GM18873 (cell line): ENCODE data around the gene ARHGAP19.
A peak's percentile ranks its signal among the peaks of the same experiment; 100 is the strongest.

Experiments used
- ATAC-seq: cut with Tn5 transposase; IDR thresholded peaks from one replicate; pipeline ENCODE4 v1.9.1; 2021; ENCODE audit warnings: mild to moderate bottlenecking, moderate library complexity, moderate number of reproducible peaks; ENCODE audit not compliant: unreplicated experiment, low FRiP score

Gene ARHGAP19

GRCh38 chr10:97323501-97323900 is 31.1 kb upstream of the ARHGAP19 start:
- ATAC-seq: no peak

DNA sequence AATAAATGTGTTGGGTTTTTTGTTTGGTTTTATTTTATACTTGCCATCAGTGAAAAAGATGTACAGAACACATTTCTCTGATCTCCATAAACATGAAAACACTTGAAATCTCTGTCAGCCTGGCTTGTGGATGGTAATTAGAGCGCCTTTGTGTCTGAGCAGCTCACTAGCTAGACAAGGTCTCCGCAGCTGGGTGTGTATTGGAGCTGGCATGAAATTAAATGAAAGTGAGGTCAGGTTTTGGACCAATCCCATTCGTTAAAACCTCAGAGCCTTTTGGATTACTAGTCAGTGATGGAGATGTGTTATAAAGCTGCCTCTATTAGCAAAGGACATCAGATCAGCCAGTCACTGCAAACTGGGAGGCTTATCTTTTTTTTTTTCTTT is 29.4 kb upstream of the ARHGAP19 start:
- no peak for ATAC-seq

DNA sequence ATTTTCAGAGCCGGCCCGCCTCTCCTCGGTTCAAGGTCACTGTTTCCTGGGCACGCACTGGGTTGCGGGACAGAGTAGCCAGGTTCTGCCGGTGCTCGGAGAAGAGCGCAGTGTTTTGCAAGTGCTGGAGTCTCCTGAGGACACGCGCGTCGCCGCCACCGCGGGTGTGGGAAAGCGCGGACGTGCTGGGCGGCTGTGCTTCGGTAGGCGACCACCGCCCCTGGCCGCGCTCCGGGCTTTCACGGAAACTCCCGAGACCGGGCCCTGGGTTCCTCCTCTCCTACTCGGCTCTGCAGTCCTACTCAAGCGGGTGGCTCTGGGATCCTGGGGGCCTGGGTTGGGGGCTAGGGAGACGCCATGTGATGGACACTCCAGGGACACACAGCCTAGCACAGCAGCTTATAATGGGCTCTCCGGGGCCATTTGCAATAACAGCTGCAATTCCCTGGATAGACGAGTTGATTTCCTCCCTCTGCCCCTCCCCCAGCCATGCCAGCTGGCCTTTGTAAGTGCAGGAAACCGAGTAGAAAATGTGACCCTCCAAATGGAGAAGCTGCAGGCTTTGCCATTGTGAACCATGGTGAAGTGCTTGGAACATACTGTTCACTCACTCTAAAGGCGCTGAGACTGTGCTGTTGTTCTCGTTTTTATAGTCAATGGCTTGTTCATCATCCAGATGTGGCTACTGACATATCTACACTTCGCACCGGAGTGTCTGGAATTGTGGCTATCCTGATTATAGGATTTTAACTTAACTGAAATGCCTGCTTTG is 28.8 kb upstream of the ARHGAP19 start:
- no peak for ATAC-seq

GRCh38 chr10:97320480-97321031 is 28.1 kb upstream of the ARHGAP19 start:
- ATAC-seq: no peak

DNA sequence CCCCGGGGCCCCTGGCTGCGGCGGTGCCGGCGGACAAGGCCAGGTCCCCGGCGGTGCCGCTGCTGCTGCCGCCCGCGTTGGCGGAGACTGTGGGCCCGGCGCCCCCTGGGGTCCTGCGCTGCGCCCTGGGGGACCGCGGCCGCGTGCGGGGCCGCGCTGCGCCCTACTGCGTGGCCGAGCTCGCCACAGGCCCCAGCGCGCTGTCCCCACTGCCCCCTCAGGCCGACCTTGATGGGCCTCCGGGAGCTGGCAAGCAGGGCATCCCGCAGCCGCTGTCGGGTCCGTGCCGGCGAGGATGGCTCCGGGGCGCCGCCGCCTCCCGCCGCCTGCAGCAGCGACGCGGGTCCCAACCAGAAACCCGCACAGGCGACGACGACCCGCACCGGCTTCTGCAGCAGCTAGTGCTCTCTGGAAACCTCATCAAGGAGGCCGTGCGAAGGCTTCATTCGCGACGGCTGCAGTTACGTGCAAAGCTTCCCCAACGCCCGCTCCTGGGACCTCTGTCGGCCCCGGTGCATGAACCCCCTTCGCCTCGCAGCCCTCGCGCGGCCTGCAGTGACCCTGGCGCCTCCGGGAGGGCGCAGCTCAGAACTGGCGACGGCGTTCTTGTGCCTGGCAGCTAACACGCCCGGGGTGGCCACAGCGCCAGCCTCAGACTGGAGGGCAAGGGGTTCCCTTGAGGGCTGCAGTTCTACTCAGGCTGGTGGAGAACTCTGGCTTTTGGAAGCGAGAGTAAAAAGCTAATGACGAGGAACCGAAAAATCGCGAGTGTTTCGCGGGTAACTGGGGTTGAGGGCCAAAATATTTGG is 27.4 kb upstream of the ARHGAP19 start:
- peak; percentile 14 for ATAC-seq

- ATAC-seq: peak; percentile 70
Measured at GRCh38 chr10:97318772-97319651, 26.6 kb upstream of the ARHGAP19 start, which contains the start of gene FRAT1. Gene FRAT1, plus strand, starts transcription at chr10:97319271. Its CDS starts 183 bp downstream, at chr10:97319454.

DNA sequence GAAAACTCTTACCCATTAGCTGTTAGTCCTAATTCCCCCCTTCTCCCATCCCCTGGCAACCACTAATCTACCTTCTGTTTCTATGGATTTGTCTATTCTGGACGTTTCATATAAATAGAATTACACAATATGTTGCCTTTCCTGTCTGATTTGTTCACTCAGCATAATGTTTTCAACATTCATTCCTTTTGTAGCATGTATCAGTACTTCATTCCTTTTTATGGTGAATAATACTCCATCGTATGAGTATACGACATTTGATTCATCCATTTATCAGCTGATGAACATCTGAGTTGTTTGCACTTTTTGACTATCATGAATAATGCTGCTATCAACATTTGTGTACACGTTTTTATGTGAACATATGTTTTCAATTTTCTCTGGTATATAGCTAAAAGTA is 22.2 kb upstream of the ARHGAP19 start:
- ATAC-seq: no peak

DNA sequence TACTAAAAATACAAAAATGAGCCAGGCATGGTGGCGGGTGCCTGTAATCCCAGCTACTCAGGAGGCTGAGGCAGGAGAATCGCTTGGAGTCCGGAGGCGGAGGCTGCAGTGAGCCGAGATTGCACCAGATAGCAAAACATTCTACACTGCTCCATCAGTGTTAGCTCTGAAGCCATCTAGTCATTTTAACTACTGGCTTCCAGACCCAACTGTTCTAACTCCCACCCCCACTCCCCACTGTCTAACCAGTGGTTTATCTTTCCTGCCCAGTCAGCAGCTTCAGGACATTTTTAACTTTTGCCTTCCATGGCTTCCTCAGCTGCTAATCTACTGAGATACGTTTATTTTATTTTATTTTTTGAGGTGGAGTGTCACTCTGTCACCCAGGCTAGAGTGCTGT is 20.5 kb upstream of the ARHGAP19 start:
- no peak for ATAC-seq

DNA sequence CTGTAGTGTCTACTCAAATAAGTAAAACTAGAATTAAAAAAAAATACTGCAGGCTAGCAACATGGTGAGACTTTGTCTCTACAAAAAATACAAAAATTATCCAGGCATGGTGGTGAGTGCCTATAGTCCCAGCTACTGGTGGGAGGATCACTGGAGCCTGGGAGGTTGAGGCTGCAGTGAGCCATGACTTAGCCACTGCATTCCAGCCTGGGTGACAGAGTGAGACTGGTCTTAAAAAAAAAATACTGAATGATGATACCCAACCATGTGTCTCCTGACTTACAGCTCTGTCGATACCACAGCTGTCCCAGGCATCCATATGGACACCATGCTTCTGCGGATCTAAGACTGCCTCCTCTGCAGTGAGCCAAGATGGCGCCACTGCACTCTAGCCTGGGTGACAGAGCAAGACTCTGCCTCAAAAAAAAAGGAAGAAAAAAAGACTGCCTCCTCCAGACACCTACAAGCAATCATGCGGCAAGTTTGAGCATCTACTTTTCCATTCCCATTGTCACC is 18.7 kb upstream of the ARHGAP19 start:
- no peak for ATAC-seq

GRCh38 chr10:97307866-97308780 is 15.7 kb upstream of the ARHGAP19 start:
- no peak for ATAC-seq

DNA sequence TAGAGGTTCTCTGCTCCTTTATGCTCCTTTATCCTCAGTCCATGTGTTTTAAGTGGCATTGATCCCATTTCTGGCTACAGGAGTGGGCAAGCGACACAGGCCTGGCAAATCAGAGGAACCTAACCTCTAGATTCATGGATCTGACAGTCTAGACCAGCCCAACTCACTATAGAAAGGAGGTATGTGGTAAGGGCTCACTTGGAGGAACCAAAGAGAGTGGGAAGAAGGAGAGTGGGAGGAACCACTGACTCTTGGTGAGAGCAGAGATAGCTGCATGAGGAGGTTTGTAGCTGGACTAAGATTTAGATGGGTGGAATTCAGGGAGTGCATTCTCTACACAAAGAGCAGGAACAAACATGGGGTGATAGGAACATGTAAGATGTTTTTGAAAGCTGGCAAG is 15.0 kb upstream of the ARHGAP19 start:
- no peak for ATAC-seq

DNA sequence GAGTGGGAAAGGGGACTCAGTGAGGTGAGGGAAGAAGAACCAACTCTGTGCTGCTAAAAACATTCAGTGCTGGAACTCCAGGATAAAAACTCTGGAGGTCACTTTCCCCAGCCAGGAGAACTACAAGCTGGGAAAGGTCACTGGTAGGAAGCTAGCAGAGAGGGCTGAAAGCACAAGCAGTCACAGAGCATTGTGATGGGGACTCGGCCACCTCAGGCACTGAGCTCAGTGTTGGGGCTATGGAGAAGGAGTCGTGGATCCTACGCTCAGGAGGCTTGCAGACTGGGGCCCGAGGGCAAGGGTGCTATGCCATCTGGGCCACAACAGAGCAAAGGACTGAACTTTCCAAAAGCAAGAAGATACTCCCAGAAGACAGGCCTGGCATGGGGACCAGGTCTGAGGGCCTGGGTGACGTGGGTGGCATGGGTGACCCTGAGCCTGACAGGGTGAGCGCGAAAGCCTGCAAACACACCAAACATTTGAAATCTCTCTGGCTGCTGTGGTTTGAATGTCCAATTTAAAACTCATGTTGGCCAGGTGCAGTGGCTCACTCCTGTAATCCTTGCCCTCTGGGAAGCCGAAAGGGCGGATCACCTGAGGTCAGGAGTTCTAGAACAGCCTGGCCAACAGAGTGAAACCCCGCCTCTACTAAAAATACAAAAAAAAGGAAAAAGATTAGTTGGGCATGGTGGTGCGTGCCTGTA is 9.8 kb upstream of the ARHGAP19 start:
- no peak for ATAC-seq

DNA sequence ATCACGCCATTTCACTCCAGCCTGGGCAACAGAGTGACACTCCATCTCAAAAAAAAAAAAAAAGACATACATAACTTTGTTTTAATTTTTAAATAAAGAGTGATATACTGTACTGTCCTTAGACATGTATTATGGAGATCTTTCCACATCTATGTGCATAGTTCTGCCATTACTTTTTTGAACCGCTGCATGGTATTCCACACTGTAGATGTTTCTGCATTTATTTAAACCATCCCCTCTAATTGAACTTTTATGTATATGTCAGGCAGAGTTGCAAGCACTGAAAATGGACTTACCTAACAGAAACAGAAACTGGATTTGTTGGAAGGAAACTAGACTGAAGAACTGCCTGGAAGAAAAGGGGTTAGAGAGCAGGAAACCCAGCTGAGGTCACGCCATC is 8.5 kb upstream of the ARHGAP19 start:
- no peak for ATAC-seq

GRCh38 chr10:97298223-97298571 is 5.8 kb upstream of the ARHGAP19 start:
- no peak for ATAC-seq

DNA sequence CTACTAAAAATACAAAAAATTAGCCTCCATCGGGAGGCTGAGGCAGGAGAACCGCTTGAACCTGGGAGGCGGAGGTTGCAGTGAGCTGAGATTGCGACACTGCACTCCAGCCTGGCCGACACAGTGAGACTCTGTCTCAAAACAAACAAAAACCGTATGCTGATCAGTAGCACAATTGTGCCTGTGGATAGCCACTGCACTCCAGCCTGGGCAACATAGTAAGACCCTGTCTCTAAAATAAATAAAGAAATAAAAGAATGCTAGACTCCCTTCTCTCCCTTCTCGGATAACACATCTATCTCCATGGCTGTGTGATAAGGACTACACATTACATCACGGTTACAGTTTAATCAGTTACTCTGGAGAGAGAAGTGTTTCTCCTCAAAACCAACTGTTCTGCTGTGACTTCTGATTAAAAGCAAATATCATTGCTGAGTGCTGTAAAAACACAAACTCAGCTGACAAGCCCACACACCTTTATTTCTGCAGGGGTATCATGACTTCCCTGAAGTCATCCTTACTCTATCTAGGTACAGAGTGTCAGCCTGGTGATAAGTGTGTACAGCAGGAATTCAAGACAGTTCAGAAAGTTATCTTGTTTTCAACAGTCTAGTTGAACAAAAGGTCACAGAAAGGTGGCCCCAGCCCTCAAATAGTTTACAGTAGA is 5.3 kb upstream of the ARHGAP19 start:
- no peak for ATAC-seq

DNA sequence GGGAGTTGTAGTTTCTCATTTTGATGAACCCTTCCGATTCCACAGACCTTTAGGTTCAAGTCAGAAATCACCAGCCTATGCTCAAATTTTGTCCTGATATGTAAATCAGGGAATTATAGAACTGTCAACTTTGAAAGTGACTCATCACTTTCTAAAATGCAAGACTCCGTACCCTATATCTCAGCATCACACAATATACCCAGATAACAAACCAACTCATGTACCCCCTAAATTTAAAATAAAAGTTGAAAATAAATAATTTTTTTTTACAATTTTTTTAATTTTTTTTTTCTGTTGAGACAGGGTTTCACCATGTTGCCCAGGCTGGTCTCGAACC is 393 bp upstream of the ARHGAP19 start:
- ATAC-seq: no peak

- no peak for ATAC-seq
Measured at GRCh38 chr10:97291357-97292096, 910 bp downstream of the ARHGAP19 start.
